Panc1 (cell line): ENCODE results near the gene RPAP3.

ENCODE experiments used
- SIN3A ChIP-seq: IDR thresholded peaks from 2 replicates; pipeline ENCODE4 v1.6.1; 2012; ENCODE audit warnings: low read depth, mild to moderate bottlenecking, low read length, moderate library complexity, borderline replicate concordance; ENCODE audit not compliant: insufficient read depth
- TF ChIP-seq, protein P1 (sequence below): fragments of 450-650 bp; IDR thresholded peaks from 2 replicates; pipeline ENCODE4 v1.5.1; 2017; ENCODE audit warnings: mild to moderate bottlenecking

DNA sequence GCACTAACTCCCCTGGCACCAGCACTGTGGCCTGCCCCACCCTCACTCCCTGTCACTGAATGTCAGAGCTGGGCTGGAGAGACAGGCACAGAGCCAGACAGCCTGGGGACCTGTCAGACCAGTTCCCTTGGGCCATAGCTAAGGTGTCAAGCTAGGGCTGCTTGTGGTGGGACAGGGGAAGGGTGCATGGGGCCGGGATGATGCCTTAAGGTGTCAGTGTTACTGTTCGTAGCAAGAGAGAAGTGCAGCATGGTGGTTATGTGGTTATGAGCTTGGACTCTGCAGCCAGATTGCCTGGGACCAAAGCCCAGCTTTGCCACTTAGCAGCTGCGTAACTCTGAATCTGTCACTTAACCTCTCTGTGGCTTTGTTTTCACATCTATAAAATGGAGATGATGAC is 49.1 kb upstream of the RPAP3 start:
- TF ChIP-seq, protein P1, sequence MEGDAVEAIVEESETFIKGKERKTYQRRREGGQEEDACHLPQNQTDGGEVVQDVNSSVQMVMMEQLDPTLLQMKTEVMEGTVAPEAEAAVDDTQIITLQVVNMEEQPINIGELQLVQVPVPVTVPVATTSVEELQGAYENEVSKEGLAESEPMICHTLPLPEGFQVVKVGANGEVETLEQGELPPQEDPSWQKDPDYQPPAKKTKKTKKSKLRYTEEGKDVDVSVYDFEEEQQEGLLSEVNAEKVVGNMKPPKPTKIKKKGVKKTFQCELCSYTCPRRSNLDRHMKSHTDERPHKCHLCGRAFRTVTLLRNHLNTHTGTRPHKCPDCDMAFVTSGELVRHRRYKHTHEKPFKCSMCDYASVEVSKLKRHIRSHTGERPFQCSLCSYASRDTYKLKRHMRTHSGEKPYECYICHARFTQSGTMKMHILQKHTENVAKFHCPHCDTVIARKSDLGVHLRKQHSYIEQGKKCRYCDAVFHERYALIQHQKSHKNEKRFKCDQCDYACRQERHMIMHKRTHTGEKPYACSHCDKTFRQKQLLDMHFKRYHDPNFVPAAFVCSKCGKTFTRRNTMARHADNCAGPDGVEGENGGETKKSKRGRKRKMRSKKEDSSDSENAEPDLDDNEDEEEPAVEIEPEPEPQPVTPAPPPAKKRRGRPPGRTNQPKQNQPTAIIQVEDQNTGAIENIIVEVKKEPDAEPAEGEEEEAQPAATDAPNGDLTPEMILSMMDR = no peak
- TF ChIP-seq SIN3A = no peak
